Measurements from ENCODE around the gene SLC41A2.

Gene SLC41A2

GRCh38 chr12:104928036-104928745 lies 29.9 kb downstream of the SLC41A2 start:
- no peak overlapping the region for H3K27ac Mint-ChIP-seq
- H3K27me3 Mint-ChIP-seq = no peaks in the 10 kb centered on the region
- peaks cover 34% of the 10 kb centered on the region for H3K4me1 Mint-ChIP-seq
- peaks cover 6% of the 10 kb centered on the region for H3K36me3 Mint-ChIP-seq
- H3K4me3 Mint-ChIP-seq = no peak overlapping the region
- H3K9me3 Mint-ChIP-seq = no peaks in the 10 kb centered on the region
- ATAC-seq = no peak

GRCh38 chr12:104925501-104925900 lies 32.6 kb downstream of the SLC41A2 start:
- no peak for ATAC-seq
- Mint-ChIP-seq H3K27ac (no peak overlapping the region), H3K27me3 (no peaks in the 10 kb centered on the region)

GRCh38 chr12:104921340-104921739 lies 36.8 kb downstream of the SLC41A2 start:
- ATAC-seq = no peak
- H3K4me3 Mint-ChIP-seq = no peak overlapping the region
- H3K27me3 Mint-ChIP-seq = no peaks in the 10 kb centered on the region
- no peaks in the 10 kb centered on the region for H3K4me1 Mint-ChIP-seq
- peaks cover 45% of the 10 kb centered on the region for H3K36me3 Mint-ChIP-seq
- H3K9me3 Mint-ChIP-seq = peaks cover 12% of the 10 kb centered on the region
- no peak overlapping the region for H3K27ac Mint-ChIP-seq

More at GRCh38 chr12:104925501-104925900, 32.6 kb downstream of the SLC41A2 start:
- peaks cover 32% of the 10 kb centered on the region for H3K36me3 Mint-ChIP-seq
- H3K4me1 Mint-ChIP-seq = peaks cover 13% of the 10 kb centered on the region
- H3K9me3 Mint-ChIP-seq = peaks cover 12% of the 10 kb centered on the region
- no peak overlapping the region for H3K4me3 Mint-ChIP-seq

- no peak overlapping the region for H3K27ac Mint-ChIP-seq
- no peaks in the 10 kb centered on the region for H3K9me3 Mint-ChIP-seq
- no peak overlapping the region for H3K4me3 Mint-ChIP-seq
- no peaks in the 10 kb centered on the region for H3K4me1 Mint-ChIP-seq
- no peaks in the 10 kb centered on the region for H3K36me3 Mint-ChIP-seq
- no peaks in the 10 kb centered on the region for H3K27me3 Mint-ChIP-seq
- ATAC-seq = no peak
These were observed 46.1 kb downstream of the SLC41A2 start for GRCh38 chr12:104911942-104912341.

GRCh38 chr12:104910196-104910840 lies 47.8 kb downstream of the SLC41A2 start:
- Mint-ChIP-seq H3K4me3 (no peak overlapping the region), H3K9me3 (no peaks in the 10 kb centered on the region), H3K27me3 (no peaks in the 10 kb centered on the region), H3K27ac (no peak overlapping the region), H3K36me3 (no peaks in the 10 kb centered on the region), H3K4me1 (no peaks in the 10 kb centered on the region)
- ATAC-seq = no peak

GRCh38 chr12:104909761-104910160 lies 48.3 kb downstream of the SLC41A2 start:
- H3K4me3 Mint-ChIP-seq = no peak overlapping the region
- H3K36me3 Mint-ChIP-seq = no peaks in the 10 kb centered on the region
- no peaks in the 10 kb centered on the region for H3K4me1 Mint-ChIP-seq
- no peaks in the 10 kb centered on the region for H3K27me3 Mint-ChIP-seq
- no peaks in the 10 kb centered on the region for H3K9me3 Mint-ChIP-seq
- H3K27ac Mint-ChIP-seq = no peak overlapping the region
- no peak for ATAC-seq

Measured in stimulated activated memory B cell treated with anti-CD40 and anti-IgM and Interleukin-4, amounts not matched to agents 10 μg/mL and 1 μg/mL and 100 μg/mL, for 72 hours (primary cell).